ENCODE measurements around the gene TIMM21. TPM values are rescaled to one million over a fixed set of nuclear protein-coding genes. Genes with fewer than 3 reads are reported as not detected.
A peak's percentile ranks its signal among the peaks of the same experiment; 100 is the strongest.

The TIMM21 gene
- total RNA-seq, 2 experiments from 2014 or later = 27.3 to 30.8 TPM

- Mint-ChIP-seq H3K9me3 (no peaks in the 10 kb centered on the region), H3K4me3 (no peak overlapping the region), H3K36me3 (no peaks in the 10 kb centered on the region), H3K4me1 (no peaks in the 10 kb centered on the region), H3K27ac (no peak overlapping the region), H3K27me3 (no peaks in the 10 kb centered on the region)
- POLR2A ChIA-PET = no interaction called here
- no peak for DNase-seq
- no peak for ATAC-seq (ENCODE audit: low read depth)
Measured at GRCh38 chr18:74131124-74131523, 17.2 kb upstream of the TIMM21 start.

- POLR2A ChIA-PET = no interaction called here
- no peak overlapping the region for H3K4me3 Mint-ChIP-seq
- H3K27me3 Mint-ChIP-seq = no peaks in the 10 kb centered on the region
- ATAC-seq (ENCODE audit: low read depth) (no peak), DNase-seq (no peak)
- no peaks in the 10 kb centered on the region for H3K4me1 Mint-ChIP-seq
- H3K9me3 Mint-ChIP-seq = no peaks in the 10 kb centered on the region
- H3K36me3 Mint-ChIP-seq = no peaks in the 10 kb centered on the region
- H3K27ac Mint-ChIP-seq = no peak overlapping the region
Measured at GRCh38 chr18:74132201-74132600, 16.1 kb upstream of the TIMM21 start.

DNA sequence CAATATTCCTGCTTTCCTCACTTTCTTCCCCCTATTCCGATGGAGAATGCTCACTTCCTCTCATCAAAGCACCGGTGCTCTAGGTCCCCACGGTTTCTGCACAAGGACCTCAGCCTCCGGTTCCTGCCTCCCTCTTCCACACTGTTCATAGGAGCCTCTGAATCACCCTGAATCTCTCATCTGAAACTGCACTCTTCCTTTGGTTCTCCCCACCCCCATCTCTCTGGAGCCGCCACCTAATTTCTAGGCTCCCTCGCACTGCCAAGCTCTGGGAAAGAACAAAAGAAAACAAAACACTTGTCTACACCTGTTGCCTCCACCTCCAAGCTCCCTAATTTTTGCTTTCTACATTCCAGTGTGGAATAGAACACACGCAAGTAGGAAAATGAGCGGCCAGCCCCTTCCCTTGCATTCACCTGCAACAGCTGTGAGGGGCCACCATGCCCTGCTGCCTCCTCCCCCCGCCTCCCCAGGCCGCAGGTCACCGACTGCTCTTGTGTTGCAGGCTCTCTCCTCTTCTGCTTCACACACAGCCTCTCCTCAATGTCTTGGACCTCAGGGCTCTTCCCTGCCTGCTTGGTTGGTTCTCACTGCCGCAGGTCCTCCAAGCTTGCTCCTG is 10.3 kb upstream of the TIMM21 start:
- no peak overlapping the region for H3K27ac Mint-ChIP-seq
- H3K4me3 Mint-ChIP-seq = no peak overlapping the region
- H3K9me3 Mint-ChIP-seq = no peaks in the 10 kb centered on the region
- ATAC-seq (ENCODE audit: low read depth) = no peak
- no peak for DNase-seq
- H3K4me1 Mint-ChIP-seq = peaks cover 8% of the 10 kb centered on the region
- no peaks in the 10 kb centered on the region for H3K36me3 Mint-ChIP-seq
- H3K27me3 Mint-ChIP-seq = peaks cover 5% of the 10 kb centered on the region
- POLR2A ChIA-PET = no interaction called here

DNA sequence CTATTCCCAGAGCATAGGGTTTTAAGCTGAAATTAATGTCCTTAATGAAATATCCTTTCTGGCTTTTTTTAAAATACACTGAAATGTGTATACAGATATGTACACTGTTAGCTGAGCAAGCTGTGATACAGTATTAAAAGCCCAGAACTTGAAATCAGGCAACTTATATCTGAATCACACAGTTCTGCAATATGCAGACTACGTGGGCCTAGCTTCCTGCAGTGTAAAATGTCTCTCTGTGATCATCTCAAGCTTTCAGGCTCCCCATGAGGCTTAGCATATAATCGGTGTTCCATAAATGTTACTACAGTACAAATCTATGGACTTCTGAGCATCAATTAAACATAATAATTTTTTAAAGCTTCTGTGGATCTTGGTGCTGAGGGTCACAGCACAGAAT is 8.9 kb upstream of the TIMM21 start:
- DNase-seq (no peak), ATAC-seq (ENCODE audit: low read depth) (peak; percentile 22)
- peaks cover 8% of the 10 kb centered on the region for H3K4me1 Mint-ChIP-seq
- POLR2A ChIA-PET = no interaction called here
- peaks cover 5% of the 10 kb centered on the region for H3K27me3 Mint-ChIP-seq
- no peak overlapping the region for H3K4me3 Mint-ChIP-seq
- H3K36me3 Mint-ChIP-seq = no peaks in the 10 kb centered on the region
- no peak overlapping the region for H3K27ac Mint-ChIP-seq
- H3K9me3 Mint-ChIP-seq = no peaks in the 10 kb centered on the region

DNA sequence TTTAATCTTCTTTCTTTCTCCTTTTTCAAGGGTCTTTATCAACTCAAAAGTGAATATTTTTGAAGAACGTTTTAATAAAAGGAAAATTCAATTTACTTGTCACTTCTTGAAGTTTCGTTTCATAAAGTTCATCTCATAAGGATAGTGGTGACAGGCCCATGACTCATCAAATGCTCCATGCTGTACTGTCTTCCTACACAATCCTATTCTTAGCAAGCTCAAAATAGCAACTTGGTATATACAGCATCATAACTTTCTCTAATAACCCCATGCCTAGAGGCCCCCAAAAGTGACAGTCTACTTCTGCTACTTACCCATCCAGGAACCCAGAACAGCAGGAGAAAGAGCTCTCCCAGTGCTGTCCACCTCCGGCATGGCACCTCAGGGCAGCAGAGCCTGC is 8.4 kb upstream of the TIMM21 start:
- Mint-ChIP-seq H3K9me3 (no peaks in the 10 kb centered on the region), H3K27ac (peak overlapping the region; percentile 52), H3K4me1 (peaks cover 8% of the 10 kb centered on the region), H3K36me3 (no peaks in the 10 kb centered on the region), H3K4me3 (no peak overlapping the region), H3K27me3 (peaks cover 5% of the 10 kb centered on the region)
- peak; percentile 45 for ATAC-seq (ENCODE audit: low read depth)
- POLR2A ChIA-PET = no interaction called here
- DNase-seq = no peak

DNA sequence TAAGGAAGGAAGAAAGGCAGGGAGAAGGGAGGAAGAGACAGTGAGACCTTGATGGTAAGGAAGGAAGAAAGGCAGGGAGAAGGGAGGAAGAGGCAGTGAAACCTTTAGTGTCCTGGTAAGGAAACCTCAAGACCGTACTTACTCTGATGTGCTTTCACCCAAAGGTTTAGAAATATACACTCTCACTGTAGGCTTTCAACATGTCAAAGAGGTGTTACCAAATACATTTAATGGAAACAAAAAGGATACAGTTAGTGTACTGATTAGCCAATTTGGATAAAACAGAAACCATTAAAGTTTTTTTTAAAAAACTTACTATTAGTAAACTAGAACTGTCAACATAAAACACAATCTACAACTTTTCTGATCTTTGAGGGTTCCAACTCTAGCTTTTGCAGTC is 7.7 kb upstream of the TIMM21 start:
- H3K9me3 Mint-ChIP-seq = no peaks in the 10 kb centered on the region
- H3K27ac Mint-ChIP-seq = no peak overlapping the region
- peaks cover 5% of the 10 kb centered on the region for H3K27me3 Mint-ChIP-seq
- POLR2A ChIA-PET = no interaction called here
- no peaks in the 10 kb centered on the region for H3K36me3 Mint-ChIP-seq
- DNase-seq = no peak
- H3K4me3 Mint-ChIP-seq = no peak overlapping the region
- peaks cover 8% of the 10 kb centered on the region for H3K4me1 Mint-ChIP-seq
- ATAC-seq (ENCODE audit: low read depth) = no peak

DNA sequence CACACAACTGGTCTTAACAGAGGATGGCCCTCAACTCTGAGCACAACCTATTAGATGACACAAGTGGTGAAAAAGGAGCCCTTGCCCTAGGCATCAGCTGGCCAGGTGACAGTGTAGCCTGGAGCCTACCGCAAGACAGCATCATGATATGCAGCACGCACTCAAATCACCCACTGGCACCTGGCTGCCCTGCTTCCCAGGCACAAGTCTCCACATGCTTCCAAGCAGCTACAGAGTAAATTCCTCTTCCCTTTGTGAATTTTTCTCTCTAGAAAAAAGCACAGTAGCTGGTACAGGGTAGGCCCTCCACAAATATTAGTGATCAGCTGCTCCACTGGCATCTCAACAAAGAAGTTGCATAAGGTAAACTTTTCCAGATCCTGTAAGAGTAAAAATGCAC is 6.7 kb upstream of the TIMM21 start:
- no peak overlapping the region for H3K4me3 Mint-ChIP-seq
- POLR2A ChIA-PET = no interaction called here
- no peak overlapping the region for H3K27ac Mint-ChIP-seq
- H3K36me3 Mint-ChIP-seq = no peaks in the 10 kb centered on the region
- H3K9me3 Mint-ChIP-seq = no peaks in the 10 kb centered on the region
- peaks cover 5% of the 10 kb centered on the region for H3K27me3 Mint-ChIP-seq
- H3K4me1 Mint-ChIP-seq = peaks cover 9% of the 10 kb centered on the region
- ATAC-seq (ENCODE audit: low read depth) (no peak), DNase-seq (no peak)

GRCh38 chr18:74142252-74142651 is 6.1 kb upstream of the TIMM21 start:
- DNase-seq = no peak
- H3K36me3 Mint-ChIP-seq = no peaks in the 10 kb centered on the region
- ATAC-seq (ENCODE audit: low read depth) = no peak
- POLR2A ChIA-PET = no interaction called here
- no peaks in the 10 kb centered on the region for H3K9me3 Mint-ChIP-seq
- peaks cover 5% of the 10 kb centered on the region for H3K27me3 Mint-ChIP-seq
- H3K4me3 Mint-ChIP-seq = no peak overlapping the region
- H3K4me1 Mint-ChIP-seq = peaks cover 14% of the 10 kb centered on the region
- H3K27ac Mint-ChIP-seq = no peak overlapping the region

- Mint-ChIP-seq H3K27ac (peak overlapping the region; percentile 98), H3K27me3 (peaks cover 3% of the 10 kb centered on the region), H3K36me3 (peaks cover 7% of the 10 kb centered on the region), H3K4me3 (peak overlapping the region; percentile 100), H3K4me1 (peaks cover 36% of the 10 kb centered on the region), H3K9me3 (no peaks in the 10 kb centered on the region)
- DNase-seq (no peak), ATAC-seq (ENCODE audit: low read depth) (no peak)
- POLR2A ChIA-PET = interaction anchor here (1.5 kb wide), 1 partner anchor 64 kb away, joined by 4 read pairs; no protein-coding TSS in a partner anchor
Measured at GRCh38 chr18:74146756-74147155, 1.6 kb upstream of the TIMM21 start.

GRCh38 chr18:74147491-74147778 is 888 bp upstream of the TIMM21 start:
- Mint-ChIP-seq H3K36me3 (peaks cover 7% of the 10 kb centered on the region), H3K9me3 (no peaks in the 10 kb centered on the region), H3K27ac (peak overlapping the region; percentile 98), H3K4me3 (peak overlapping the region; percentile 100), H3K27me3 (peaks cover 2% of the 10 kb centered on the region), H3K4me1 (peaks cover 39% of the 10 kb centered on the region)
- DNase-seq (no peak), ATAC-seq (ENCODE audit: low read depth) (no peak)
- POLR2A ChIA-PET = interaction anchor here (1.5 kb wide), 1 partner anchor 65 kb away, joined by 4 read pairs; no protein-coding TSS in a partner anchor

GRCh38 chr18:74148543-74149070 is 284 bp downstream of the TIMM21 start:
- H3K4me1 Mint-ChIP-seq = peaks cover 46% of the 10 kb centered on the region
- H3K4me3 Mint-ChIP-seq = peak overlapping the region; percentile 100
- ATAC-seq (ENCODE audit: low read depth) = no peak
- H3K9me3 Mint-ChIP-seq = no peaks in the 10 kb centered on the region
- H3K36me3 Mint-ChIP-seq = peaks cover 7% of the 10 kb centered on the region
- peak overlapping the region; percentile 98 for H3K27ac Mint-ChIP-seq
- H3K27me3 Mint-ChIP-seq = no peaks in the 10 kb centered on the region
- no peak for DNase-seq
- POLR2A ChIA-PET = interaction anchor here (1.4 kb wide), 1 partner anchor 66 kb away, joined by 6 read pairs; no protein-coding TSS in a partner anchor

- H3K27ac Mint-ChIP-seq = peak overlapping the region; percentile 53
- peak overlapping the region; percentile 100 for H3K4me3 Mint-ChIP-seq
- H3K27me3 Mint-ChIP-seq = no peaks in the 10 kb centered on the region
- ATAC-seq (ENCODE audit: low read depth) = no peak
- H3K9me3 Mint-ChIP-seq = no peaks in the 10 kb centered on the region
- POLR2A ChIA-PET = no interaction called here
- no peak for DNase-seq
- H3K36me3 Mint-ChIP-seq = peaks cover 8% of the 10 kb centered on the region
- peaks cover 48% of the 10 kb centered on the region for H3K4me1 Mint-ChIP-seq
Measured at GRCh38 chr18:74149878-74150277, 1.6 kb downstream of the TIMM21 start.

- Mint-ChIP-seq H3K9me3 (no peaks in the 10 kb centered on the region), H3K27me3 (no peaks in the 10 kb centered on the region), H3K27ac (no peak overlapping the region), H3K4me1 (peaks cover 45% of the 10 kb centered on the region), H3K4me3 (no peak overlapping the region), H3K36me3 (peaks cover 12% of the 10 kb centered on the region)
- ATAC-seq (ENCODE audit: low read depth) = no peak
- DNase-seq = no peak
- POLR2A ChIA-PET = interaction anchor here (0.9 kb wide), 1 partner anchor 9 kb away, joined by 3 read pairs; no protein-coding TSS in a partner anchor
Measured at GRCh38 chr18:74152270-74152669, 3.9 kb downstream of the TIMM21 start.

DNA sequence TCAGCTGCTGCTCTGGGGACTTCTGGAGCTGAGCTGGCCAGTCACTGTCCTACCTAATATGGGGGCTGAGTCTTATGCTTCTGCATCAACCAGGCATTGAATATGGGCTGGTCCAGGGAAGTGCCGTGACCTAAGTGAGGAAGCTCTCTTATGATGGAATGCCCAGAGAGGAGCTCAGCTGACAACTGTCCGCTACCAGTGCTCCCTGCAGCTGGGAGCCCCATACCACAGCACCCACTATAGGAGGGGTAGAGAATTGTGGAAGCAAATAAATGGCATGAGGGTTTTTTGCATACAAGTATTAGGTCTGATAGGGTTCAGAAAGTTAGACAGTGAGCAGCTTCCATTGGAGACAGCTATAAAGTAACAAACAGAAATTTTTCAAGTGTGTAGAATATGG is 4.5 kb downstream of the TIMM21 start:
- DNase-seq (no peak), ATAC-seq (ENCODE audit: low read depth) (no peak)
- Mint-ChIP-seq H3K9me3 (no peaks in the 10 kb centered on the region), H3K4me3 (no peak overlapping the region), H3K36me3 (peaks cover 10% of the 10 kb centered on the region), H3K4me1 (peaks cover 43% of the 10 kb centered on the region), H3K27me3 (no peaks in the 10 kb centered on the region), H3K27ac (no peak overlapping the region)
- POLR2A ChIA-PET = no interaction called here

Measured in activated naive CD8-positive, alpha-beta T cell treated with anti-CD3 and anti-CD28 coated beads, Interleukin-2, amount 10 ng/mL, durations not matched to agents 7 days and 5 days (primary cell).